GM18520 (cell line): Measurements from ENCODE around the gene NARF.

Source experiments
- ATAC-seq: cut with Tn5 transposase; IDR thresholded peaks from one replicate; pipeline ENCODE4 v1.9.1; 2021; ENCODE audit not compliant: unreplicated experiment

The NARF gene

DNA sequence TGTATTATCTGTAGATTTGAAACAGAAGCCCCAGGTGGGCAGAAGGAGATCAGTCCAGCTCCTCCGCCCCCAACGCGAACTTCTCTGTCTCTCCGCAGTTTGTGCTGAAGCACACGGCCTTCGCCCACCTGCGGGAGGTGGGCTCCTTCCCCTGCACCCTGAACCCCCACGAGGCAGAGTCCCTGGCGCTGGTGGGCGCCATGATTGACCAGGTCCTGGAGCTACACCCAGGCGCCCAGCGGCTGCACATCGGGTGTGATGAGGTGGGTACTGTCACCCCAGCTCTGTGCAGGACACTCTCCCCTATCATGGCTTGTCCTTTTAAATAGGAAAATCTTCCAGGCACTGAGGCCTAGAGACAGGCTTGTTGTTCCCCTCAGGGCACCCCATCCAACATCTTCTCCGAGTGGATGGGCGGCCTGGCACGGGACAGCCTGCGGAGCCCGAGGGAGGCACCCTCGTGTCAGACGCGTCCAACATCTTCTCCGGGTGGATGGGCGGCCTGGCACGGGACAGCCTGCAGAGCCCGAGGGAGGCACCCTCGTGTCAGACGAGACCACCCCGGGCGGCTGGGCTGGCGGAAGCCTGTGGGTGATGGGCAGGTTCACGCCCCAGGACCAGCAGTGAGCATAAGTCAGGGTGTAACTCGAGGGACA is 24.9 kb upstream of the NARF start:
- no peak for ATAC-seq

DNA sequence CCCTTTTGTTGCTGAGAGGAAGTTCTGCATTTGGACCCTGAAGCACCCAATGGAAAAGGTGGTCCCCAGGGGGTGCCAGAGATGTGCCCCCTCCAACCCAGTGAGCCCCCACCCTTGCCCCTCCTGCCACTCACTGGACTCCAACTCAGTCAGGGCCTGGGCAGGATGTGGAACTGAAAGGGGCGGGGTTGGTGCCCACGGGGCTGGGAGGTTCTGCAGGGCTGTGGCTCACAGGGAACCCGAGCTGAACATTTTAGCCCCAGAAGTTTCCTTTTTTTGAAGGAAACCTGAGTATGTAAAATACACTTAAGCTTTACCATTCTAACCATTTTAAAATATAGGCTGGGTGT is 24.4 kb upstream of the NARF start:
- ATAC-seq, result no peak

DNA sequence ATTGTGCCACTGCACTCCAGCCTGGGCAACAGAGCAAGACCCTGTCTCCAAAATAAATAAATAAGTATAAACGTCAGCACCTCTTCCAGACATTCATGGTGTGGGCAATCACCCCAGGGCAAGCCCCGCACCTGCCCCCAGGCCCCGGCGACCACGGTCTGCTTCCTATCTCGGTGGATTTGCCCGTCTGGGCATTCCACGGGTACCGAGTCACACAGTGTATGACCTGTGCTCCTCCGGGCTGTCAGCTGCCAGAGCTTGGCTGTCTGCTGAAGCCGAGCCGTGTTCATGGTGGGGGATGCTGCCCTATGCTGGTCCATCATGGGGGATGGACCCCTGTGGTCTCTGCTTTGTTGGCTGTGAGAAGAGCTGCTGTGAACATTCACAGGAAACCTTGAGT is 23.4 kb upstream of the NARF start:
- ATAC-seq, result no peak

DNA sequence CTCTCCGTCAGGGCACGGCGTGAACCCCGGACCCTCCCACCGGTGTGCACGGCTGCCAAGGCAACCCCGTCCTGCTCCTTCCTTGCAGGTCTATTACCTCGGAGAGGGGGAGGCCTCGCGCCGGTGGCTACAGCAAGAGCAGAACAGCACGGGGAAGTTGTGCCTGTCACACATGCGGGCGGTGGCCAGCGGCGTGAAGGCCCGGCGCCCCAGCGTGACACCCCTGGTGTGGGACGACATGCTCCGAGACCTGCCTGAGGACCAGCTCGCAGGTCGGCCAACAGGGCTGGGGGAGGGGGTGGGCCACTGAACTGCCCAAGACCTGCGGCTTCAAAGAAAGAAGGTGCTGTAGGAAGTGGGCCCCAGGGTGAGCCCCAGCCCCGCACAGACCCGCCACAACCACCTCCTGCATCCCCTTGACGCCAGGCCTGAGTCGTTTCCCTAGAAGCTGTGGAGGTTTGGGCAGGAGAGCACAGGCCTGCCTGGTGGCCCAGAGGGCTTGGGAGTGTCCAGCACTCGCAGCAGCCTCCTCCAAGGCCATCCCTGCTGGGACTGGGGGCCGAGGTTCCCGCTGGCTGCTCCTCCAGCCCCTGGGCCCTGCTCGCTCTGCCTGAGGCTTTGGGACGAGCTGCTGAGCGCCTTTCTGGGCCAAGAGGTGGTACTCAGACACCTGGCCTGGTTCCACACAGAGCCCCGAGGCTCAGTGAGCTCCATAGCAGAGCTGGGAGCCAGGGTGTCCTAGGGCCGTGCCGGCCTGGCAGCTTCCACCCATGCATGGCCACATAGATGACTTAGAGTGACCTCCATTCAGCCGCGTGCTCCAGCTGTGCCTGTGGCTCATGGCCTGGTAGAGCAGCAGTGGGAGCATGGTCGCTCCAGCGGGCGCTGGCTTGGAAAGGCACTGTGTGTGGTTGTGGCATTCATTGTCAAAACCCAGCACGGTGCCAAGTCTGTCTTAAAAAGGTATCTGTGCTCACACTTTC is 22.6 kb upstream of the NARF start:
- no peak for ATAC-seq

DNA sequence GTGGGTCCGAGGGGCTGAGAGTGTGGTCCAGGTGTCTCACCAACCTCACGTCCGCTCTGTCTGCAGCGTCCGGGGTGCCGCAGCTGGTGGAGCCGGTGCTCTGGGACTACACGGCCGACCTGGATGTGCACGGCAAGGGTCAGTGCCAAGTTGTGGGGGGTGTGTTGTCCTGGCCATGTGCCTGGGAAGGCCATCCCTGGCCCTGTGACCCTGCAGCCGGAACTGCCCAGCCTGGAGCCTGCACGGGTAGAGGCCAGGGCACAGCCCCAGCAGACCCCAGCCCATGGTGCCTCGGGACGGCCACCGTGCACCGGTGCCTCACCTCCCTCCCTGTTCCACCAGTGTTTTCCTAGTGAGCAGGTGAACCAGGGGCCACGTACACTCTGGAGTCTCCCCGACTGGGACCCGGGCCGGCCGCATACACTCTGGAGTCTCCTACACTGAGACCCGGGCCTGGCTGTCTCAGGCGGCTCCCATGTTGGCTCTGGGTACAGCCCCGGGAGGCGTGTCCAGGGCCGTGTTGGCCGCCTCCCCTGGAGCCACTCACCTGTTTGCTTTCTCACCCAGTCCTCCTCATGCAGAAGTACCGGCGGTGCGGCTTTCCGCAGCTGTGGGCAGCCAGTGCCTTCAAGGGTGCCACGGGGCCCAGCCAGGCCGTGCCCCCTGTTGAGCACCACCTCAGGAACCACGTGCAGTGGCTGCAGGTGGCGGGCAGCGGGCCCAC is 21.8 kb upstream of the NARF start:
- ATAC-seq, result no peak

DNA sequence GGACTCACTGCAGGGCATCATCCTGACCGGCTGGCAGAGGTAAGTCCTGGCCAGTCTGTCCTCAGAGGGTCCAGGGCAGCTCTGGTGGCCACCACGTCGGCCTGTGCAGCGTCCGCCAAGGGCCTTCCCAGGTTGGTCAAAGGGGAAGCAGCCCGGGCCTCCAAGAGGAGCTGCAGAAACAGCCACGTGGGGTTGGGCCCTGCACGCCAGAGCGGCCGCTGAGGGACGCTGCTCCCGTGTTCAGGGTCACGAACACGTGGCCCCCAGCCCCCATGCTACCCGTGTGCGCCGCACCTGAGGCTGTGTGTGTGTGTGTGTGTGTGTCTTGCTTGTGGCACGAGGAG is 21.2 kb upstream of the NARF start:
- ATAC-seq, result no peak

DNA sequence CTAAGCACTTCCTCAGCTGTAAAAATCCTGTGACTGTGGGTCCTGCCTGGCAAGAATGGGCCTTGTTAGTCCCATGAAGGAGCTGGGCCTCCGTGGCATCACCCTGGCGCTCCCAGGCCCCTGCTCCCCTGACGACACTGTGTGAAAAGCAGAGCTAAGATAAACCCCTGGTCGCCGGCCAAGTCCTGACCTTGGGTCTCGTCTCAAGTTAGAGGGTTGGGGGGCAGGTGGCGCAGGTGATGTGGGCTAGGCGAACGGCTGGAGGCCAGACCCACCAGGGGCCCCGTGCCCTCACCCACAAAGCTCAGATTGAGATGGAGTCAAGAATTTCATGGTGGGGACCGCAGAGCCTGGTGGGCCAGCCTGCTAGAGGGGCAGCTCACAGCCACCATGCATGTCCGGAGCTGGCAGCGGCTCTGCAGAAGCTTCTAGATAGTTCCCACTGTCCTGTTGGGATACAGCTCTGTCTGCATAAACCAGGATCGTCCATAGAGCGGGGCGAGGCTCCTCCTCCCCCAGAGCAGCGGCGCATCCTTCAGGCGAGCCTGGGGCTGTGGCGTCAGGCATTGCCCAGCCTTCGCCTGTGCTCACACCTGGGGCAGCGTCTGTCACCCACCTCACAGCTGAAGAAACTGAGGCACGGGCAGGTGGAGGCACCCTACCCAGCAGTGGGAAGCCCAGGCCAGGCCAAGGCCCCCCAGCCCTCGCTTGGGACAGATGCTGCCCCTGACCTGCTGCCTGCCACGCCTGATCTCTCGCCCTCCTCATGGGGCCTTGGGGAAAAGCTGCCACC is 19.9 kb upstream of the NARF start:
- no peak for ATAC-seq

DNA sequence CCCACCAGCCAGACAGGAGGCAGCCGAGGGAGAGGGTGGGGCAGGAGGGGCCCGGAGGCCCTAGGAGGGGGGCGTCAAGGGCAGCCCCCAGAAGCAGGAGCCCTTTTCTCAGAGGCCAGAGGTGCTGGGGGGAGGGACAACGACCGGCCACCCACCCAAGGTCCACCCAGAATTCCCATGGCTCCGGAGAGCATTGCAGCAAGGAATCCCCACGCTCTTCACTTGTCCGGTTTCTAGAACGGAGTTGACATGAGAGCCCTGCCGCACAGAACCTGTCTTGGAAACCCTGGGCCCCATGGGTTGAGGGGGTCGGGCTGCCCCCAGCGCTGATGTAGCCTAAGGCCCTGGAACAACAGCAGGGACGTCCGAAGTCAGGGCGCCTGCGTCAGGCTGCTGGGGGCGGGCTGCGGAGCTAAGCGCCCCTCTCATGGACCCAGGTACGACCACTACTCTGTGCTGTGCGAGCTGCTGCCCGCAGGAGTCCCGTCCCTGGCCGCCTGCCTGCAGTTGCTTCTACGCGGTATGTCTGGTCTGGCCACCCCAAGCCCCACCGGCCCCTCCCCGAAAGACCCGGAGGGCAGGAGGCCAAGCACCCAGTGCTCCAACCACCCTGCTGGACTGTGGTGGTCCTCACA is 19.2 kb upstream of the NARF start:
- no peak for ATAC-seq

DNA sequence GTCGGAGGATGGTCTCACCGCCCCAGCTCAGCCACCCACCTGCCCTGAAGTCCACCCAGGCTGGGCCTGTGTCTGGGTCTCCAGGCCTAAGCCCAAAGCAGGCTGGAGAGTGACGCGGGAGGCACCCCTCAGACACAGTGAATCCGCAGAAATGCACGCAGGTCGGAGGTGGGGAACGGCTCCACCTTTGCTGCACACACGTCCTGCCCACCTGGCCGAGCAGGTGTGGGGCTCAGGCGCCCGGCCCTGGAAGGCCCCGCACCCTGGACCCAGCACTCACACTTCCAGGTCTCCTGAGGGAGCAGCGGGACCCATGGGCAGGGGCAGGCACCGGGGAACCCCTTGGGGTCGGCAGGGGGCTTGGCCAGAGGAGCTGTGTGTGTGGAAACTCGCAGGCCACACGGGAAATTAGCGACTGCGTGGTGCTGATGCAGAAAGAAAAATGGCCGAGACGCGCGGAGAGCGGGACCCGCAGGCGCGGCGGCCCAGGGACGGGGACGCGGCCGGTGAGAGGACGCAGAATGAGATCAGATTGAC is 18.6 kb upstream of the NARF start:
- ATAC-seq, result no peak

DNA sequence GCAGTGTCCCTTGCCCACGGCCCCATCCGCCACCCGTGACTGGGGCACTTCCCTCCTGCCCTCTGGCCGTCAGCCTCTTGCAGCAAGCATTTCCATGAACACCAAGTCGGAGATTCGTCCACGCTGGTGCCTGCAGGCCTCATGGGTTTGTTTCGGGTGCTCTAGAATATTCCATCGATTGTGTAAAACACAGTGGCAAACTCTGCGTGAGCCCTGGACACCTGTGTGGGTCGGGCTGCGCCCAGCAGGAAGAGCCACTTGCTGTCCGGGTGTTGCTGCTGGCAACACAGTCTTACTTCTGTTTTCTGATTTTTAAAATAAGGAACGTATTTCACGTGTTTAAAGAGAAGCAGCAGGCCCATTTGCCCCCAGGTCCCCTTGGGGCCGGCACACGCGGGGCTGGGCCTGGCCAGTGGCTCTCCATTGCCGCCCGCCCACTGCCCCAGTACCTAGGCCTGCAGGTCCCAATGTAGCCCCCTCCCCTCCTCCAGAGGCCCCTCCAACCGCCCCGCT is 18.0 kb upstream of the NARF start:
- no peak for ATAC-seq

DNA sequence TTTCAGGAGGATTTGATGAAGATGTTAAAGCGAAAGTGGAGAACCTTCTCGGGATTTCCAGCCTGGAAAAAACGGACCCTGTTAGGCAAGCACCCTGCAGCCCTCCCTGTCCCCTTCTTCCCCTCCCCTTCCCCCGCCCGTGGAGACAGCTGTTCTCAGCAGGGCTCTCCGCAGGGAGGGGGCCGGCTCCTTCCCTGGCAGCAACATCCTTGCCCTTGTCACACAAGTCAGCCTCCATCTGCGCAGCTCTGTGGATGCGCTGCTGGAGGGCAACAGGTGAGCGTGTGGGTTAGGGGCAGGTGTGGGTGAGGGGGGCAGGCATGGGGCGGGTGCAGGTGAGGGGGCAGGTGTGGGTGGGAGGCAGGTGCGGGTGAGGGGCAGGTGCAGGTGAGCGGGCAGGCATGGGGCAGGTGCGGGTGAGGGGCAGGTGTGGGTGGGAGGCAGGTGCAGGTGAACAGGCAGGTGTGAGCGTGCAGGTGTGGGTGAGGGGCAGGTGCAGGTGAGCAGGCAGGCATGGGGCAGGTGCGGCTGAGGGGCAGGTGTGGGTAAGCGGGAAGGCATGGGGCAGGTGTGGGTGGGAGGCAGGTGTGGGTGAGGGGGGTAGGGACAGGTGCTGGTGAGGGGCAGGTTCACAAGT is 17.4 kb upstream of the NARF start:
- no peak for ATAC-seq

DNA sequence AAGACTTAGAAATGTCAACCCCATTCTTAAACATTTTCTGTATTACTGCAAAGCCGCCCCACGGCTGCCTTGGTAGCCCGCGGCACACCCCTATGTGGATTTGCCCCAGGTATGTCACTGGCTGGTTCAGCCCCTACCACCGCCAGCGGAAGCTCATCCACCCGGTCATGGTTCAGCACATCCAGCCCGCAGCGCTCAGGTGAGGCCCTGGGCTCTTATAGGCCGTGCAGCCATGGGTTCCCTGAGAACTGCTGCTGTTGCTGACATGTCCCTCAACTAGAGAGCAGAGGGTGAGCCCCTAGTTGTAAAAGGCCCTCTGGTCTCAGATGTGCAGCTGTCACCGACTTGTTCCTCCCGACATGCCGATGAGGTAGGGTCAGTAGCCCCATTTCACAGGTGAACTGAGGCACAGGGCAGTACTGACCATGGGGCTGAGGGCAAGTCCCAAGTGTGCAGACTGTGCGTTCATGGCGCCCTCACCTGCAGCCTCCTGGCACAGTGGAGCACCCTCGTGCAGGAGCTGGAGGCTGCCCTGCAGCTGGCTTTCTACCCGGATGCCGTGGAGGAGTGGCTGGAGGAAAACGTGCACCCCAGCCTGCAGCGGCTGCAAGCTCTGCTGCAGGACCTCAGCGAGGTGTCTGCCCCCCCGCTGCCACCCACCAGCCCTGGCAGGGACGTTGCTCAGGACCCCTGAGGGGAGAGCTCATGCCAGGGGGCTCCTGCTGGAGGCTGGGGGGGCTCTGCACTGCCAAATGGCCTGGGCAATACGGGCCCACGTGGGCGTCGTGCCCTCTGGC is 16.7 kb upstream of the NARF start:
- ATAC-seq, result no peak

DNA sequence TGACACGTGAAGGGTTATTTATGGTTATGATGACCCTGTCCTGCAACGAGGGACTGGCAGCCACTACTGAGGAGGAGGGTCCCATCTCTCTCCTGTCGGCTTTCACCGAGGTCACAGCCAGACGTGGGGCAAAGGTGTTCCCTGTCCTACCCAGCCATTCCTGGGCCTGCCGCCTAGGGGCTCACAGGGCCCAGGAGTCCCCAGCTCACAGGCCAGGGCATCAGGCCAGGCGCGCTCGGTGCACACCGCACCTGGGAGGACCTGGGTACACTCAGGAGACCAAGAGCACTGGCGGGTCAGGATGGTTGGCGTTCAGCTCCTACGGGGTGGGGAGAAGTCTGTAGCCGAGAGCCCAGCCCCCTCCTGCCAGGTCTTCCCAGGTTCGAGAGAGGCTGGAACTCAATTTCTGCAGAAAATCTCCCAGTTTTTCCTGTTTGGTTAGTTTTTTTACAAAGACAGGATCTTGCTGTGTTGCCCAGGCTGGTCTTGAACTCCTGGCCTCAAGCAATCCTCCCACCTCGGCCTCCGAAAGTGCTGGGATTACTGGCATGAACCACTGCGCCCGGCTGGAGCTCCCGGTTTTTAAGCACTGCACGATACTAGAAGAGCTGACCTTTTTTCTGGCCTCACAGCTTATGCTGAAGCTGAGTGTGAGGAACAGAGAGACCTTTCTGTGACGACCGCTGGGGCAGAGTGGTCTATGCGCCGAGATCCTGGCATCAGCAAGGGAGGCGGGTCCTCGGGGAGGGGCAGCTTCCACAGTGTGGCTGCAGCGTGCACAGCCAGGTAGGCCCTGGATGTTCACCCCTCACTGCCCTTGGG is 15.7 kb upstream of the NARF start:
- no peak for ATAC-seq

DNA sequence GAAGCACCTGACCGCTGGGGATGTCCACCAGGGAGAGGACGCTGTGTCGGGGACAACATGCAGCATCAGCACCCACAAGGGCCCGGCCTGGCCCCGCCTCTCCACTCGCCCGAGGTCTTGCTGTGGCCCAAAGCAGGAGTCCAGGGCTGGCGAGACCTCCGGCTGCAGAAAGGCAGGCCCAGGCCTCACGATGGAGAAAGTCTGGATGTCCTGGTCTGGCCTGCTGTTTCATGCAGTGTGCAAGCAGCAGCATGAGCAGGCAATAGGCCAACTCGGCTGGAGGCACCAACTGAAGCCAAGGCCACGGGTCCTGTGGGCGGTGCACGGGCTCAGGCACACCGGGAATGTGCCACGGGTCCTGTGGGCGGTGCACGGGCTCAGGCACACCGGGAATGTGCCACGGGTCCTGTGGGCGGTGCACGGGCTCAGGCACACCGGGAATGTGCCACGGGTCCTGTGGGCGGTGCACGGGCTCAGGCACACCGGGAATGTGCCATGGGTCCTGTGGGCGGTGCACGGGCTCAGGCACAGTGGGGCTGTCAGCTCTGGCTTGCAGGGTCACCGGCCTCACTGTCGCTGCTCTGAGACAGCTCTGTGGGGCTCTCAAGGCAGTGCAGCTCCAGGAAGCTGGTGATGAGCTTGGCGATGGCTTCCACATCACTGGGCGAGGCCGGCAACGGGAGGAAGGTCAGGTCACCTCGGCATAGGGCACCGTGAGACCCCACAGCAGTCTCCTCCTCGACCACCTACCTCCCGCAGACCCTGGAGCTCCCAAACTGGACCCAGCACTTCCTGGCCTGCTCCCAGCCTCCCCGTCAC is 14.9 kb upstream of the NARF start:
- no peak for ATAC-seq

DNA sequence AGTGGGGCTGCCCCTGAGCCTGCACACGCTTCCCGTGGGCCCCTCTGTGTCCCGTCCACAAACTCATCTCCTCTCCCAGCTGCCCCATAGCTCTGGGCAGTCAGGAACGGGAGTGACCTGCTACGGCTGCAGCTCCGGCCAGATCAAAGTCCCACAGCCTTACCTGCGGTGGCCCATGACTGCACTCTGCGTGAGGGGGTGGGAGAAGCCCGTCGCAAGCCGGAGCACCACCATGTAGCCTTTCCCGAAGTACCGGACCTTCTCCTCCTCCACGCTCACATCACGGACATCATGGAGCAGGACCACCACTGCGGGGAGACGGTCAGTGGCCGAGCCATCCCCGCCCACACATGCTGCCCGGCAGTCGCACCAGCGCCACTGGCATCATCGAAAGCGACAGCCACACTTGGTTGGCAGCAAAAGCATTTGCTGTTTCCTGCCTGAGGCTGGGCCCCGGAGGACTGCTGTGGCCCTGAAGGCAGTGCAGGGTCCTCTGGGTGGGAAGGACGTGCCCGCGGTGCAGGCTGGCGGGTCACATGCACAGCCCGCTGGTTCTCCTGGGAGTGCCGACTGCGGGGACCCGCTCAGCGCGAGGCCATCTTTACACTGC is 14.2 kb upstream of the NARF start:
- ATAC-seq, result no peak

DNA sequence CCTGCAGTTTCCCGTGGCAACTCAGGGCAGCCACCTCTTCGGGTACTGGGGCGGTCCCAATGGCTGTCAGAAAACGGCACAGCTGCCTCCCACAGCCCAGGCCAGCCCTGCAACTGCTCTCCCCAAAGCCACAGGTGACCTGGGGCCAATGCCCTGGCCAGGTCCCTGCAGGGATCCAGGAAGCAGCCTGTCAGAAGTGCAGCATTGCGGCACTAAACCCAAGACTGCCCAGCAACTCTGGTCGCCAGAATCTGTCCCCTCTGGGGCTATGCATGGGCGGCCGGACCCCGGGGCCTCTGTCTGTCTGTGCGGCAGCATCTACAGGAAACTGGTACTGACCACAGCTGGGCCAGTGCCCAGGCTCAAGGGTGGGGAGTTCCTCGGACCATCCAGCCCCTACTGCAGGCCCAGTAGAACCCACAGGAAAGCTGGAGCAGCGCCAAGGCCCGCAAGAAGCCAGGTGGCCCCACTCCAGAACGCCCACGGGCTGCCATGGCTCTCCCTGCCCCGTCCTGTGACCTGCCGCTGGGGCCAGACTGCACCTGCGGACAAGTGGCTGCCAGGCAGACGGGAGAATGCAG is 13.5 kb upstream of the NARF start:
- no peak for ATAC-seq
